Stimulated activated CD4-positive, alpha-beta T cell treated with anti-CD3 and anti-CD28 coated beads, Interleukin-1b, Interleukin-23, amount 100 ng/mL, for 48 hours (primary cell): Measurements from ENCODE around the gene PHF8.
A peak's percentile ranks its signal among the peaks of the same experiment; 100 is the strongest.

Experiments
- DNase-seq: peaks from one replicate; pipeline ENCODE4 v3.0.0-alpha.2; 2020

Gene PHF8

DNA sequence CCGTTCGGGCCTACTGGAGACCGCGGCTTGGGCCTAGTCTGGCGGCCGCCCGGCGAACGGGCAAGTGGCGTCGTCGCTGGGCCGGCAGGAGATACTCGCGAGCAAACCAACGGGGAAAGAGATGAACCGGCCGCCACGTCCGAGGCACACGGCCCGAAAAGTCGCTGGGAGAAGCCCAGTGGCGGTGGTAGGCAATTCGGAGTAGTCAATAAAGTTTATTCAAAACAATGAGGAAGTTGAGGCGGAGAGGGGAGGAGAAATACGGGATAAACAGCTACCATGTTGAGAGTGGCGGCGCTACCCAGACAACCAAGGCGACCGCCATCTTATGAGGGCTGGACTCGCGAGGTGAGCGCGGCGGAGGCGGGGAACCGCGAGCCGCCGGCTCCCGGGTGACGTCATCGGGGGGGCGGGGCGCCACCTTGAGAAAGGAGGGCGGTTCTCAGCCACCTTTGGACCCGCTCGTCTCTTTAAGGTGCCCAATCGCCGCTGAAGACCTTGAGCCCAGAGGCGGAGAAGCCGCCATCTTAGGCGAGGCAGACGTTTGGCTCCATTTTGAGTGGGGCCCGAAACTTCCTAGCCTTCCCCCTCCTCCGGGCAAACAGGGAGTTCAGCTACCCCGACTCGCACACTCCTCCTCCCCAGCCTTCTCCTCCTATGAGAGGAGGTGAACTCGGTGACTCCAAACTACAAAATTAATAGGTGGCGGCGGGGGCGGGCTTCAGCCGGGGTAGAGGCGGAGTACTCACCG, at the start of gene PHF8:
Gene PHF8 (minus strand): TSS at position 348 of the 751 bp plus-strand sequence. CDS start 1,745 bp downstream, outside the sequence.
- DNase-seq = peak; percentile 94

DNA sequence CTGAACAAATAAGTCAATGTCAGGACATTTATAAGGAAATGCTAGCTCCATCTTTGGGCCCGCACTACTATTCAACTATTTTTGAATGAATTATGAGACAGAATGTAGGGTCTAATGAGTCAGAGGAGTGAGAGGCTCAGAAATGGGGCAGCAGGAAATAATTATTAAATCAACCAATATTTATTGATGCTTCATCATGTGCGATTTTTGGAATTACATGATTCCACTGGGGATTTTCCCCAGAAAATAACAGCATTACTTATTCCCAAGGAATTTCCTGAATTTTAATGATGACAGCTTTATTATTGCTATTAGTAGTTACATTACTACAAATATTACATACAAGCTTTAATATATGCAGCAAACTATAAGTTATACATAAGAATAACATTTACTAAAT, 49.3 kb upstream of the PHF8 start:
- DNase-seq = no peak

DNA sequence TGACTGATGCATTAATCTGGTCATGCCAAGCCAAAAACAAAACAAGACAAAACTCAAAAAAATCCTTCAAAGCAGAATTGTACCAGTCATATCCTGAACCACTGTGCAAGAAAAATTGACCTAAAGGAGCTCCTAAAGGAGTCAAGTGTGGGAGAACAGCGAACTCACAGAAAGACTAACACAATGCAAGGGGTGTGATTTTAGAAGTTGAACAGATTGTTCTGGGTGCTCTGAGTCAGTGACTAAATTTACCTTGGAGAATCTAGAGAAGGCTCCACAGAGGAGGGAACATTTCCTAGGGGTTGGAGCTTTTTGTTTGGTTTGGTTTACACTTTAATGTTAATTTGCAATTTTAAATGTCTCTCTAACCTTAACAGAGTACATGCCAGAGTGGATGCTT, 48.9 kb upstream of the PHF8 start:
- no peak for DNase-seq

DNA sequence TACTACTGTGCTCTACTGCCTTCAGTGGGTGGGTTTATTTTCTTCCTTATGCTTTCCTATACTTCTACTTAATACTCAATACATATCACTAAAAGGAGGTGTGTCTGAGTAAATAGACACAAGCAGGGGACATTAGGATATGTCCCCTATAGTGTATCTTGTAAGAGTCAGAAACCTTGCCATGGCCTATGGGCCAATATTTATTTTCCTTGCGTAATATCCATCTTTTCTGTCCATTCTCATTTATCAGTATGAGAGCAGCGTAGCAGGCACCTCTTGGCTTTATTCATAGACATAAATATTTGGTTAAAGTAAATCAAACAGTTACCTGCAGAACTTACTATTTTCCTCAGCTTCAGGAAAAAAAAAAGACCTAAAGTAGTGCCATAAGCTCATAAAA, 46.6 kb upstream of the PHF8 start:
- DNase-seq = no peak

DNA sequence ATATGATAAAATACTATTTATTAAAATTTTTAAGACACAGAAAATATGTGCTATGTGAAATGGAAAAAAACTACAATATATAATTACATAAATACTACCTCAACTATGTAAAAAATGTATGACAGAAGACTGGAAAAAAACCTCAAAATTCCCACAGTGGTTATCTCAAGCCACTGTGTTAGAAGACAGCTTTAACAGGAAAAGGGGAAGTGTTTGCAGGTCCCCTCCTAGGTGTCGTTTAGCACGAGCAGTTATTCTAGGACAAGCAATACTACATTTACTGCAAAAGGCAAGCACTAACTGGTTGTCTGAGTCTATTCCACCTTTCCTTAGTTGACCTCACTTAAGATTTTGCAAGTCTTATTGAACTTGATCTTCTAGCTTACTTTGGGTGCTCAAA, 44.9 kb upstream of the PHF8 start:
- no peak for DNase-seq

DNA sequence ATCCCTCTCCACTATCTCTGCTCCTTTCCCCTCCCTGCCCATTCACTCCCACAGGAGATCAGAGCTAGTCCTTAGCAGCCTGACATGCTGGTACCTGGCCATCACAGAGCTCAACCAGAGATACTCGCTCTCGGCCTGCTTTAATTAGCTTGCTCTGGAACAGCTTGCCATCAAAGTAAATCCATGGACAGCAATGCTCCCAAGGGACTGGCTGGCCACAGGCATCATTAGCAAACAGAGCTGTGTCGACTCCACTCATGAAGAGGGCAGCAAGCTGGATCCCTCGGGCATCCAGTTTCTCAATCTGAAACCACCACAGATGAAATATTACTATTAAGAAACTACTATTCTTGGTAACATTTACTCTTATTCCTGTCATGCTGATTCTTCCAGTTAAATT, 43.4 kb upstream of the PHF8 start:
- DNase-seq = no peak

DNA sequence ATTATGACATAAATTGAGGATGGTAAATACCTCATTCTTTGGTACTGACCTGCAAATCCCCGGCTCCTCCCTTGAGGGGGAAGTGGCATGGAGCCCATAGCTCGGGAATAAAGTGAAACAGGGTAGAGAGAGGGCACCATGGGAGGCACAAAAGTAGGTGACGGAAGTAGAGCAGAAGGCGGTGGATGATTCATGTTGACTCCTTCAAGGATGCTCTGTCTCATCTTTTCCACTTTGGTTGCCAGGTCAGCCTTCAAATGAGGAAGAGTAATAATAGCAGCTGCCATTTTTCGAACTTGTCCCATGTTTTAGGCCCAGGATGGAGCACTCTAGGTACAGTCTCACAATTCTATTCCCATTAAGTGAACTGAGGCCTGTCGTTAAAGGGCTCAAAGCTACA, 41.4 kb upstream of the PHF8 start:
- DNase-seq = no peak

DNA sequence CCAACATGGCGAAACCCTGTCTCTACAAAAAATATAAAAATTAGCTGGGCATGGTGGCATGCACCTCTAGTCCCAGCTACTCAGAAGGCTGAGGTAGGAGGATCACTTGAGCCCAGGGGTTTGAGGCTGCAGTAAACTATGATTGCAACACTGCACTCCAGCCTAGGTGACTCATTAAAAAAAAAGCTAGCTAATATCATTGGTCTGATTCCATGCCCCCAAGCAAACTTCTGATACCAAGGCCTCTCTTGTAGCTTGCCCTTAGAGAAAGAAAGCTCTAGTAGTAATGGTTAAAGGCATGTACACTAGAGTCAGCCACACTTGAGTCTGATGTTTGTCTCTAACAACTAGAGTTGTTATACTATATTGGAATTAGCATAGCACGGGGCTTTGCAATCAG, 32.6 kb upstream of the PHF8 start:
- DNase-seq = no peak

DNA sequence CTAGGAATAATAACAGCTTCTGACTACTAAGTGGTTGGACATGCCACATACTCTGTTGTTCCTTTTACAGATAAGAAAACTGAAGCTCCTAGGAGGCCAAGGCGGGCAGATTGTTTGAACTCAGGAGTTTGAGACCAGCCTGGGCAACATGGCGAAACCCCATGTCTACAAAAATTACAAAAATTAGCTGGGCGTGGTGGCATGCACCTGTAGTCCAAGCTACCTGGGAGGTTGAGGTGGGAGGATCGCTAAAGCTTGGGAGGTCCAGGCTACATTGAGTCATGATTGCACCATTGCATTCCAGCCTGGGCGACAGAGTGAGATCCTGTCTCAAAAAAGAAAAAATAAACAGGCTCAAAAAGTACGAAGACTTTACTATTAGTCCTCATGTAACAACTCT, 30.6 kb upstream of the PHF8 start:
- DNase-seq = no peak

DNA sequence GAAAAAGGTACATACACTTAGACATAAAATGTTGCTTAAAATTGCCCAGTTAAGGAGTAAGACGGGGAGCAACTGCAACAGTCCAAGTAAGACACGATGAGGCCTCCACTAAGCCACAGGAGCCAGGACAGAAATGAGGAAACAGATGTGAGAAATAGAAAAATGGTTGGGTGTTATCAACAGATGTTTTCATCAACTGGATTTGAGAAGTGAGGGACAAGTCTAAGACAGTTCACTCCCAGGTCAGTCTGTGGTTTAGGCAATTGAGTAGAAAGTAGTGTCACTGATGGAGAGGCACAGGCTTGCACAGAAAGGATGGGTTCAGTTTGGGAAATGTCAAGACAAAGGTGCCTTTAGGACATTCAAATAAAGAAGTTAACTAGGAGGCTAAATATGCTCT, 23.5 kb upstream of the PHF8 start:
- no peak for DNase-seq

DNA sequence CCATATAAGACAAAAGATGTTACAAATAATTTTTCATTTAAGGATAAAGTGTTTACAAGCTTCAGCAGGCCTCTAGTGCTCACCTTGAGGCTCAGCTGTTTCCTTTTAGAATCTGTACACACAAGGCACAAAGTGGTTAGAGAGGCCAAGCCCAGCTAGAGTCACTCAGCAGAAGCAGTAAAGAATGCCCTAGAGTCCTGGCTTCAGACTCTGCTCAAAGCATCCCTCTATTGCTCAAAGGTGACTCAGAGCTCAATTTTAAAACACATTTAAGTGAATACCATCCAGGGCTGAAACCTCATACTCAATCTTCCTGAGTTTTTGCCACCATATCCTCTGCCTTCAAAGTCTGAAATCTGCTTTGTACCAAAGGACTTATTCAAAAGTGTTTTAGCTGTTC, 22.6 kb upstream of the PHF8 start:
- no peak for DNase-seq

DNA sequence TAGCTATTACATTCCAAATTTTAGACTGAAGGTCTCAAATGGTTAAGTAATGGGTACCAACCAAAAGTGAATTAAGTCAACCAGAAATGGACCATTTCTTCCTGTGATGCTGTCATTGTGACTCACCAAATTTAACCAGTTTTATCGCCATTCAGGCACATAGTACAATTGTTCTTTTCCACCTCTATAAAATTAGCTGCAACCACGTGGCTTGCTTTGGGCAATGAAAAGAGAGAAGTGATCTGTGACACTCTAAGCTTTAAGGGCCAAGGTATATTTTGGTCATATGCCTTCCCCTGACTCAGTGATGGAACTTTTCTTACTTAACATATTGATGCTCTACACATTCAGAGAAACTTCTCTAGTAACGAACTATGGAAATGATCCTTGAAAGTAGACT, 20.3 kb upstream of the PHF8 start:
- DNase-seq = no peak

DNA sequence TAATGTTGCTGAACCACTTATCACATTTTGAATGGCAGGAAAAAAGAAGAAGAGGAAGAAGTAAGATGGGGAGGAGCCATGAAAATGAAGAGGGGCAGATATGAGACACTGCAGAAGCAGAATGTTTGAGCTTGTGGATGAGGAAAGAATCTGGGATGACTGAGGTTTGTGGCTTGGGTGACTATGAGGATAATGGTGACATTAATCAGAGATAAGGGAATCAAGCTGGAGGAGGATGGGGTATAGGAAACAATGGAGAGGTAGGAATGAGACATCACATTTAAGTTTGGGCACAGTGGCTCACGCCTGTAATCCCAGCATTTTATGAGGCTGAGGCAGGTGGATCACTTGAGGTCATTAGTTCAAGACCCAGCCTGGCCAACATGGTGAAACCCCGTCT, 19.1 kb upstream of the PHF8 start:
- no peak for DNase-seq

DNA sequence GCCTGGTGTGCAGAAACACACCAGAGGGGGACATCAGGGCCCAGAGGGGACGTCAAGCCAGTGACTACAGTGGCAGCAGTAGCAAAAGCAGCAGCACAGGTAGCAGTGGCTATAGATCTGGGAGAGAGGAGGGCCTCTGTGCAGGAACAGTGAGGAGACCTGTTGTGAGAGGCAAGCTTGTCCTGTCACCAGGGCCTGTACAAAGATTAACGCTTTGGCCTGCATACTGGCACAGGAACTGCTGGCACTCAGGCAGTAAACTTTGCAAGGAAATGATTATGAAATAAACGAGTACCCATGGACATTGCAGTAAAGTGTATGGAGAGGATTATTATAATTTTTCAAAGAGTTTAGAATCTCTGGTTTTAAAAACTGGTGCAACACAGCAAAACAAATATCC, 5.5 kb upstream of the PHF8 start:
- no peak for DNase-seq

DNA sequence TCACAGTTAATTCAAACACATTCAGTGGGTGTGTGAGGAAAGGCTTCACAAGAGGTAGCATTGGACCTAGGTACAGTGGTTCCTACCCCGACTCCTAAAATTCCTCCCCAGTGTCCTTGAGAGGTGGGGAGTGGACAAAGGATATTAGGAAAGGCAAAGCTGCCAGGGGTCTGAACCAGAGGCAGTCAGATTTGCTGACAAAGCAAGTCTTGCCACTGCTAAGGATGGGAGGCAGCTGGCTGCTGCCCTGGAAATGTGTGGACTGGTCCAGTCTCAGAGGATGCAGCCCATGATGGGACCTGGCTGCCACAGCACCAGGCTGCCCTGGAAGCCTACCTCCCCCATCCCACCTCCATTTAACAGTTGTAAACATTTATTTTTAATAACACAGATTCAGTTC, 4.1 kb upstream of the PHF8 start:
- DNase-seq = no peak

DNA sequence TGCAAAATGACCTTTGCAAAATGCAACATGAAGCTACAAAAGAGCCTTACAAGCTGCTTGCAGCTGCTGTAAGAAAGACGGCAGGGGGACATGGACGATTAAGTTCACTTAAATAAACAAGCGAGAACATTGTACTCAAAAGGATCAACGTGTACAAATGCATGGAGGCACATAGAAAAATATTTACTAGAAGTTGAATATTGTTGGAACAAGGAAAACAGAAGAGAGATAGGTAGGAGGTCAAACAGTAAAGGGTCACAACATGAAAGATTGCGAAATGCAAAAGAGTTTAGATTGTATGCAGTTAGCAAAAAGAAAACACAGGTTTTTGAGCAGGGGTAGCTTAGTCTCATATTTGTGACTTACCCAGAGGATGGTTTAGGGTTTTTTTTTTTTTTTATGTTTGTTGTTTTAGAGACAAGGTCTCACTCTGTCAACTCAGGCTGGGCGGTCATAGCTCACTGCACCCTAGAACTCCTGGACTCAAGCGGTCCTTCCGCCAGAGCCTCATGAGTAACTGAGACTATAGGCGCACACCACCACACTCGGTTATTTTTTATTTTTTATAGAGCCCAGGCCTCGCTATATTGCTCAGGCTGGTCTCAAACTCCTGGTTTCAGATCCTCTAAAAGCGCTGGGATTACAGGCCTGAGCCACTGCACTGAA, 1.4 kb upstream of the PHF8 start:
- DNase-seq = no peak

DNA sequence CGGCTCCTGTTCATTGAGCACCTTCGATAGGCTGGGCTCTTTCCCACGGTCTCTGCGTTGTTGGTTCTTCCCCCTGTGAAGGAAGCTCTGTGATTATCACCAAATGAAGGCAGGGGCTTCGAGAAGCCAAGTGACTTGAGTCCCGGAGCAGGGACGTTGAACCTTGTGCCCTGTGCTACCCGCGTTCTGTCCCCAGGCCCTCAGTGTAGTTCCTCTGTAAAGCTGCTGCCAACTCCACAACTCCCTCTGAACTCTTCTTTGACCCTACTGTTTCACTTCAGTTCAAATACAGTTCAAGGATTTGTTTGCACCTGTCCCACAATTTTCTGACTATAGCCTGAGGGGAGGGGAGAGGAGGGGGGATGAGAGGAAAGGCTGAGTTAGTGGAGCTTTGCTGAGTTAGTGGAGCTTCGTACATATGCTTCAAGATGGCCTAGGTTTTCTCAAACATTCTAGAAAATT, 635 bp upstream of the PHF8 start:
- DNase-seq = no peak

DNA sequence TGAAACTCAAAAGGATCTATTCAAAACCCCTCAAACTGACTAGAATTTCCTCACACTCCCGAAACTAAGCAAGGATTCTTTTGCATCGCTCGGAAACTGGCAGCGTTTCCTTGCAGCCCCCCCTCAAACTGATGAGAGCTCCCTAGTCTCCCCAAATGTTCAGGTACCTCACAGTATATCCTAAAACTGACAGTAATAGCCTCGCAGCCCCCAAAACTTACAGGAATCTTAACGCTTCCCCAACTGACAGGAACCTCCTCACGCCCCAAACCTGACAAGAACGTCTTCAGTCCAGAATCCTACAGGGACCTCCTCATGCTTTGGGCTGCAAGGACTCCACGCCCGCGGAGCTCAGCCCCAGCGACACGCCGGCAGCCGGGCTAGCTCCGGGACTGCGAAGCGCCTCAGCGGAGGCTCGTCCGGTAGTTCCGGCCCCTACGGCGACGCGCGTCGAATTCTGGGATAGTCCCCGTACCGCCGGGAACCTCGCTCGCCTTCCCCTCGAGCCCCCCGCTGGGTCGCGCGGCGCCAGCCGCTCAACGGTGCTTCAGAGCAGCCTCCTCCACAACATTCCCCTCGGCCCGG, 640 bp downstream of the PHF8 start:
- DNase-seq = peak; percentile 27

DNA sequence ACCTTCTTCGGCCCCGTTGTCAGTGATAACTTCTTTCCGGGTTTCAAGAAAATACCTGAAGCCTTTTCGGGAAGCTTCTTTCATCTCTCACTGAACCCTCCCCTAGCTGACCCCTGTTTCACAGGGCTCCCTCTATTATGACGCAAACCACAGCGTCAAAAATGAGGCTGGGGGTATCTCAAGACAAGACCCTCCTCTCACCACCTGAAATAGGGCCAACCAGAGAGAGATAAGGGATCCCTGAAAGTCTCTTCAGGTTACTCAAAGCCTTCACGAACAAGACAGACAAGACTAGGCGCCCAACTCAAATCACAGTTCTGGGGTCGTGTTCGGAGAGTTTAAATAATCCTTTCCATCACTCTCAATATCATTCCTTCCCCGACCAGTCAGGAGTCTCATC, 1.2 kb downstream of the PHF8 start:
- no peak for DNase-seq

DNA sequence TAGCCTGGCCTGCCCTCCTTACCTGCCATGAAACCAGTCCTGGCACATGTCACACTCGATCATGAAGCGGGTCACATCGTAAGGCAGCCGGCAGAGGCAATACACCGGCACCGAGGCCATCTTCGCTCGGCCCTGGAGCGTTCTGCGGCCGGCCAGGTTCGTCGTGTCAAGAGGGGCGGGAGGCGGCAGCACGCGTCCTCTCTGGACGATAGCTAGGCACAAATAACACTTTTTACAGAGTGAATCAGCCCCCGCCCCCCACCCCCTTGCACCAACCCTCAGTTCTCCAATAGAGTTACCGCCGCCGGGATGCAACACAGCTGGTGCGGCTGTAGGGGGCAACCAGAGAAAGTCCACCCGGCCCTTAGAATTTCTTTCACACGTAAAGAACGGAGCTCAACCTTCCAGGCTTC, 1.7 kb downstream of the PHF8 start:
- peak; percentile 40 for DNase-seq

DNA sequence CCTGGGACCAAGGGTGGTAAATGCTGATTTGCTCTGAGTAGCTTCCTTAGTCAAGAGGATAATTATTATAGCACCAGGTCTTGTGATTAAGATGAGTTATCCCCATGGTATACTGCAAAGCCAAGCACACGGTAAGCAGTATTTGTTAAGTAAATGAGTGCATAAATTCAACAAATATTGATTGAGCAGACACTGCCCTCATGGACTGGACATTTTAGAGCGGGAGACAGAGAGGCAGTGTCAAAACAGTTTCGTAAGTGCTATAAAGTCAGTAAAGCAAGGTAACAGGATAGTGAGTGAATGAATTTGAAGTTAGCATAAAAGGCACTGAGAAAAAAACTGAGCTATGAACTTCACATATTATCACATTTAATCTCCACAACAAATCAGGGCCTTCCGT, 13.9 kb downstream of the PHF8 start:
- no peak for DNase-seq

DNA sequence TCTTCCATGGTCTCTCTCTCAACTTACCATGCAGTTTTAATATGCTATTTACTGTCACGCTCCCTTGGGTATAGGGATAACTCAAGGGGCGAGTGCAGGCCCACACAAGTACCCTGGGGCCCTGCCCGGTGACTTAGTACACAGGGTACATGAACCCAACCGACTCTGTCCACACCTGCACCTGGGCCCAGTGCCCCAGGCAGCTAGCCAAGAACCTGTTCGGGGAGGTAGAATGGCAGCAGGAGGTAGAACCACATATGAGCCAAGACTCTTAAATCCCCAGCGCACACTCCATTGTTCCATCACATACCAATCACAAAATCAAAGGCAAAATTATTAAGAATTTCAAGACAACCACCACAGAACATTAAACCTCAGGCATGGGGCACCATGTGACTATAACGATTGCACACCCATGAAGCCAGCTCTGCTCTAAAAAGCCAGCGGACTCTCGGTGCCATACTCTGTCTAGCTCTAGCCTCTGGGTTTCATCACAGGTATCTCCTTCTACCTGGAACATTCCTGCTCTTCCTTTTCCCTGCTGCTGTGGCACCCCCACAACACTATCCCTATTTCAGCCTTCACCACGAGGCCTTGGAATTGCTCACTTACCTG, 14.6 kb downstream of the PHF8 start:
- no peak for DNase-seq

DNA sequence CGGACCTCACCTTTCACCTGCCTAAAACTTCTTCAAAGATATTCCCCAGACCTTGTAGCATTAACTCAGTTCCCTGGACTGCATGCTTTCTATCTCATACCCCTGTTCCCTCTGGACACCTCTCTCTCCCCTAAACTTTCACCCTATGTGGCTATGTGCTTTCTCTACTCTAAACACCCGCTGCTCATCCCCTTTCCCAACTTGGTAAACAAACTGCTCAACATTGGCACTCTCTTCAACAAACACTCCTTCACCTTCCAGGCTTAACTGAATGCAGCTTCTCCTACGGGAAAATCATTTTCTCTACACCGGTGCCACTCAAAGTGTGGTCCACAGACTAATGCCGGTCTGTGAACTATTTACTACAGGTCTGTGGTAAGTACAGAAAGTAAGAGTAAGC, 19.9 kb downstream of the PHF8 start:
- no peak for DNase-seq
